DOHH2 (cell line): ENCODE results near the gene CACNG5.

Experiments used
- H3F3A ChIP-seq: fragments of 200-600 bp; sonication (generic), shearing (Covaris generic); 2 replicates; pipeline ENCODE4 v1.6.0; 2016; ENCODE audit warnings: antibody characterized with exemption, mild to moderate bottlenecking; ENCODE audit not compliant: control insufficient read depth, insufficient read depth
- H3K27ac ChIP-seq: fragments of 200-600 bp; sonication (generic); 2 replicates; pipeline ENCODE4 v1.5.1; 2014; ENCODE audit warnings: low read depth, mild to moderate bottlenecking, low read length, moderate library complexity
- H3K27me3 ChIP-seq: fragments of 200-600 bp; sonication (generic); 2 replicates; pipeline ENCODE4 v1.6.1; 2014; ENCODE audit warnings: mild to moderate bottlenecking, low read length, mixed read lengths; ENCODE audit not compliant: control insufficient read depth
- H3K36me3 ChIP-seq: fragments of 200-600 bp; sonication (generic); 2 replicates; pipeline ENCODE4 v1.6.1; 2014; ENCODE audit warnings: mild to moderate bottlenecking, low read length, moderate library complexity, mixed read lengths; ENCODE audit not compliant: control insufficient read depth
- H3K4me1 ChIP-seq: fragments of 200-600 bp; sonication (generic); 2 replicates; pipeline ENCODE4 v1.6.1; 2014; ENCODE audit warnings: mild to moderate bottlenecking, low read length, mixed read lengths; ENCODE audit not compliant: control insufficient read depth
- H3K4me2 ChIP-seq: fragments of 200-600 bp; sonication (generic); 2 replicates; pipeline ENCODE4 v1.6.0; 2014; ENCODE audit warnings: mild to moderate bottlenecking, low read length, moderate library complexity
- H3K4me3 ChIP-seq: fragments of 200-600 bp; sonication (generic); 2 replicates; pipeline ENCODE4 v1.5.1; 2014; ENCODE audit warnings: mild to moderate bottlenecking, low read length, mixed read lengths
- H3K79me2 ChIP-seq: fragments of 200-600 bp; sonication (generic); 2 replicates; pipeline ENCODE4 v1.6.1; 2014; ENCODE audit warnings: mild to moderate bottlenecking, low read length, mixed read lengths; ENCODE audit not compliant: control insufficient read depth
- H3K9me2 ChIP-seq: fragments of 200-600 bp; sonication (generic); replicated peaks from 2 replicates; pipeline ENCODE4 v1.6.1; 2014; ENCODE audit warnings: mild to moderate bottlenecking, low read length, mixed read lengths; ENCODE audit not compliant: control insufficient read depth
- H3K9me3 ChIP-seq: fragments of 200-600 bp; sonication (generic); 2 replicates; pipeline ENCODE4 v1.6.1; 2014; ENCODE audit warnings: antibody characterized with exemption, low read length, mixed read lengths; ENCODE audit not compliant: control insufficient read depth, insufficient read depth
- H4K20me1 ChIP-seq: fragments of 200-600 bp; sonication (generic); 2 replicates; pipeline ENCODE4 v1.6.0; 2014; ENCODE audit warnings: low read depth, mild to moderate bottlenecking, antibody characterized with exemption, low read length, moderate library complexity; ENCODE audit not compliant: control insufficient read depth, insufficient read depth
- CTCF ChIP-seq: fragments of 200-600 bp; sonication (generic); IDR thresholded peaks from one replicate; pipeline ENCODE4 v1.5.1; 2014; ENCODE audit warnings: antibody characterized with exemption, mild to moderate bottlenecking, low read depth, low read length; ENCODE audit not compliant: poor library complexity, severe bottlenecking
- EZH2phosphoT487 ChIP-seq: fragments of 200-600 bp; sonication (generic); IDR thresholded peaks from 2 replicates; pipeline ENCODE4 v1.6.1; 2017; ENCODE audit warnings: borderline replicate concordance, mild to moderate bottlenecking, antibody characterized with exemption, low read length, moderate library complexity, mixed read lengths

Gene CACNG5

GRCh38 chr17:66930933-66931332 is 96.0 kb downstream of the CACNG5 start:
- Histone ChIP-seq H3K27me3 (peaks cover 8% of the 10 kb centered on the region; the same call in 1 of the 2 replicates), H3K9me2 (no peaks in the 10 kb centered on the region), H3K9me3 (no peaks in the 10 kb centered on the region), H3K4me2 (no peak overlapping the region), H4K20me1 (no peaks in the 10 kb centered on the region), H3K36me3 (no peaks in the 10 kb centered on the region), H3F3A (no peaks in the 10 kb centered on the region), H3K79me2 (no peaks in the 10 kb centered on the region), H3K27ac (no peak overlapping the region), H3K4me3 (no peak overlapping the region), H3K4me1 (no peaks in the 10 kb centered on the region)
- TF ChIP-seq CTCF (no peak), EZH2phosphoT487 (no peak)

- Histone ChIP-seq H3K27ac (no peak overlapping the region), H3K4me1 (no peaks in the 10 kb centered on the region), H3K4me3 (no peak overlapping the region), H3F3A (no peaks in the 10 kb centered on the region), H3K9me3 (no peaks in the 10 kb centered on the region), H3K36me3 (no peaks in the 10 kb centered on the region), H3K9me2 (no peaks in the 10 kb centered on the region), H3K27me3 (no peaks in the 10 kb centered on the region), H3K4me2 (no peak overlapping the region), H4K20me1 (no peaks in the 10 kb centered on the region), H3K79me2 (no peaks in the 10 kb centered on the region)
- no peak for TF ChIP-seq CTCF
- no peak for TF ChIP-seq EZH2phosphoT487
Measured at GRCh38 chr17:66932311-66932710, 97.4 kb downstream of the CACNG5 start.

DNA sequence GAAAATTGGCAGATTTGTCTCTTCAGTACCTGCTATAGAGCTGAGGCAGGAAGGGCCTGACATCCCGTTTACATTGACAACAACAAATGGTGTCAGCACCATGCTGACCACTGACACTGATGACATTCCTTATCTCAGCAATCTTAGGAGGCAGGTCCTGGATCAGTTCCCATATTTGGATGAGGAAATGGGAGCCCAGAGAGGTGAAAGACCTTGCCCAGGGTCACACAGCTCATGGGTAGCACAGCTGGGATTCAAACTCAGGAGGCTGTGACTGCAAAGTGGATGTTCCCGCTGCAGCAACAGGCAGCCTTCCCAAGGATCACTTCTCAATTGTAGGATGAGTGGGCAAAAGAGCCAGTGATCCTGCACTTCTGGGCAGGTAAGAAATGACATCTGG is 99.1 kb downstream of the CACNG5 start:
- Histone ChIP-seq H3K27me3 (no peaks in the 10 kb centered on the region), H3F3A (no peaks in the 10 kb centered on the region), H3K79me2 (no peaks in the 10 kb centered on the region), H3K9me3 (no peaks in the 10 kb centered on the region; the same call in 1 of the 2 replicates), H3K4me1 (no peaks in the 10 kb centered on the region), H3K4me2 (no peak overlapping the region), H4K20me1 (no peaks in the 10 kb centered on the region), H3K27ac (no peak overlapping the region), H3K9me2 (no peaks in the 10 kb centered on the region), H3K4me3 (no peak overlapping the region), H3K36me3 (no peaks in the 10 kb centered on the region)
- TF ChIP-seq EZH2phosphoT487 = no peak
- TF ChIP-seq CTCF = no peak
